Thyroid gland (tissue), 4 donors: Measurements from ENCODE around the gene TMEM273.

Source experiments
- POLR2A ChIP-seq, 2 donors: fragments of 450-650 bp; IDR thresholded peaks; one replicate each; pipeline ENCODE4 v1.6.1; 2017; ENCODE audit warnings: antibody characterized with exemption in 2 of 2, mild to moderate bottlenecking in 2 of 2, moderate library complexity in 1 of 2
- TF ChIP-seq, protein P1 (sequence below), 6 experiments: fragments of 200-600 bp in 3 of 6; fragments of 450-650 bp in 3 of 6; sonication (generic) in 3 of 6; IDR thresholded peaks; one replicate each; pipeline ENCODE4 v1.5.1; 2016 to 2019; ENCODE audit warnings: antibody characterized with exemption in 6 of 6, mild to moderate bottlenecking in 2 of 6, inconsistent platforms in 1 of 6, moderate library complexity in 1 of 6

- TF ChIP-seq, protein P1, sequence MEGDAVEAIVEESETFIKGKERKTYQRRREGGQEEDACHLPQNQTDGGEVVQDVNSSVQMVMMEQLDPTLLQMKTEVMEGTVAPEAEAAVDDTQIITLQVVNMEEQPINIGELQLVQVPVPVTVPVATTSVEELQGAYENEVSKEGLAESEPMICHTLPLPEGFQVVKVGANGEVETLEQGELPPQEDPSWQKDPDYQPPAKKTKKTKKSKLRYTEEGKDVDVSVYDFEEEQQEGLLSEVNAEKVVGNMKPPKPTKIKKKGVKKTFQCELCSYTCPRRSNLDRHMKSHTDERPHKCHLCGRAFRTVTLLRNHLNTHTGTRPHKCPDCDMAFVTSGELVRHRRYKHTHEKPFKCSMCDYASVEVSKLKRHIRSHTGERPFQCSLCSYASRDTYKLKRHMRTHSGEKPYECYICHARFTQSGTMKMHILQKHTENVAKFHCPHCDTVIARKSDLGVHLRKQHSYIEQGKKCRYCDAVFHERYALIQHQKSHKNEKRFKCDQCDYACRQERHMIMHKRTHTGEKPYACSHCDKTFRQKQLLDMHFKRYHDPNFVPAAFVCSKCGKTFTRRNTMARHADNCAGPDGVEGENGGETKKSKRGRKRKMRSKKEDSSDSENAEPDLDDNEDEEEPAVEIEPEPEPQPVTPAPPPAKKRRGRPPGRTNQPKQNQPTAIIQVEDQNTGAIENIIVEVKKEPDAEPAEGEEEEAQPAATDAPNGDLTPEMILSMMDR (IDR thresholded peaks at IDR 0.05), result no peak
- no peak for TF ChIP-seq POLR2A (IDR thresholded peaks at IDR 0.05)
These were observed 56.5 kb downstream of the TMEM273 start for GRCh38 chr10:49131507-49132361.
